Measurements from ENCODE around the gene GNL2.

Gene GNL2

GRCh38 chr1:37629008-37629407, 33.3 kb upstream of the GNL2 start:
- no peak overlapping the region for H3K4me3 ChIP-seq (replicated peaks; ENCODE audit: low read depth, low read length)
- no peaks in the 10 kb centered on the region for H3K36me3 ChIP-seq (ENCODE audit: control insufficient read depth, insufficient read depth, low read length)
- H3K27me3 ChIP-seq (replicated peaks; ENCODE audit: control insufficient read depth, insufficient read depth, low read length): peaks cover 4% of the 10 kb centered on the region
- TF ChIP-seq CTCF (IDR thresholded peaks at IDR 0.05; ENCODE audit: insufficient read depth, low read length, poor library complexity, severe bottlenecking): no peak
- no peak for DNase-seq (ENCODE audit: extremely low read depth, insufficient read length)

GRCh38 chr1:37628026-37628556, 32.4 kb upstream of the GNL2 start:
- Histone ChIP-seq H3K27me3 (replicated peaks; ENCODE audit: control insufficient read depth, insufficient read depth, low read length) (peaks cover 4% of the 10 kb centered on the region), H3K36me3 (ENCODE audit: control insufficient read depth, insufficient read depth, low read length) (no peaks in the 10 kb centered on the region), H3K4me3 (replicated peaks; ENCODE audit: low read depth, low read length) (no peak overlapping the region)
- TF ChIP-seq CTCF (IDR thresholded peaks at IDR 0.05; ENCODE audit: insufficient read depth, low read length, poor library complexity, severe bottlenecking): no peak
- DNase-seq (ENCODE audit: extremely low read depth, insufficient read length): no peak

- Histone ChIP-seq H3K4me3 (replicated peaks; ENCODE audit: low read depth, low read length) (no peak overlapping the region), H3K36me3 (ENCODE audit: control insufficient read depth, insufficient read depth, low read length) (no peaks in the 10 kb centered on the region), H3K27me3 (replicated peaks; ENCODE audit: control insufficient read depth, insufficient read depth, low read length) (peaks cover 1% of the 10 kb centered on the region)
- no peak for DNase-seq (ENCODE audit: extremely low read depth, insufficient read length)
- peak; percentile 33 for TF ChIP-seq CTCF (IDR thresholded peaks at IDR 0.05; ENCODE audit: insufficient read depth, low read length, poor library complexity, severe bottlenecking)
Observed at GRCh38 chr1:37622131-37622530, 26.4 kb upstream of the GNL2 start.

- Histone ChIP-seq H3K36me3 (ENCODE audit: control insufficient read depth, insufficient read depth, low read length) (no peaks in the 10 kb centered on the region), H3K4me3 (replicated peaks; ENCODE audit: low read depth, low read length) (no peak overlapping the region), H3K27me3 (replicated peaks; ENCODE audit: control insufficient read depth, insufficient read depth, low read length) (peaks cover 2% of the 10 kb centered on the region)
- TF ChIP-seq CTCF (IDR thresholded peaks at IDR 0.05; ENCODE audit: insufficient read depth, low read length, poor library complexity, severe bottlenecking): no peak
- no peak for DNase-seq (ENCODE audit: extremely low read depth, insufficient read length)
Observed at GRCh38 chr1:37621326-37621870, 25.7 kb upstream of the GNL2 start.

GRCh38 chr1:37620707-37621106, 25.0 kb upstream of the GNL2 start:
- no peak for DNase-seq (ENCODE audit: extremely low read depth, insufficient read length)
- no peak overlapping the region for H3K4me3 ChIP-seq (replicated peaks; ENCODE audit: low read depth, low read length)
- H3K27me3 ChIP-seq (replicated peaks; ENCODE audit: control insufficient read depth, insufficient read depth, low read length): peaks cover 6% of the 10 kb centered on the region
- TF ChIP-seq CTCF (IDR thresholded peaks at IDR 0.05; ENCODE audit: insufficient read depth, low read length, poor library complexity, severe bottlenecking): no peak
- H3K36me3 ChIP-seq (ENCODE audit: control insufficient read depth, insufficient read depth, low read length): no peaks in the 10 kb centered on the region

GRCh38 chr1:37616330-37616729, 20.6 kb upstream of the GNL2 start:
- no peaks in the 10 kb centered on the region for H3K36me3 ChIP-seq (ENCODE audit: control insufficient read depth, insufficient read depth, low read length)
- DNase-seq (ENCODE audit: extremely low read depth, insufficient read length): no peak
- TF ChIP-seq CTCF (IDR thresholded peaks at IDR 0.05; ENCODE audit: insufficient read depth, low read length, poor library complexity, severe bottlenecking): no peak
- H3K27me3 ChIP-seq (replicated peaks; ENCODE audit: control insufficient read depth, insufficient read depth, low read length): peaks cover 7% of the 10 kb centered on the region
- H3K4me3 ChIP-seq (replicated peaks; ENCODE audit: low read depth, low read length): no peak overlapping the region

All from GM06990 (cell line).